Liver (tissue), 3 donors: ENCODE data around the gene EVL.

Experiments used
- HNF4A ChIP-seq, 2 donors: conservative IDR thresholded peaks; 2 replicates each; pipeline ENCODE4 v1.6.1; 2016; ENCODE audit warnings: antibody characterized with exemption in 2 of 2, mild to moderate bottlenecking in 2 of 2
- NR2F2 ChIP-seq: IDR thresholded peaks from 2 replicates; pipeline ENCODE4 v1.6.1; 2016; ENCODE audit warnings: antibody characterized with exemption
- RAD21 ChIP-seq, 2 donors: IDR thresholded peaks; 2 replicates each; pipeline ENCODE4 v1.6.1; 2016; ENCODE audit warnings: antibody characterized with exemption in 2 of 2, mild to moderate bottlenecking in 2 of 2
- SP1 ChIP-seq: IDR thresholded peaks from 2 replicates; pipeline ENCODE4 v1.6.1; 2018; ENCODE audit warnings: antibody characterized with exemption, mild to moderate bottlenecking
- TAF1 ChIP-seq: conservative IDR thresholded peaks from 2 replicates; pipeline ENCODE4 v1.6.1; 2016; ENCODE audit warnings: antibody characterized with exemption, mild to moderate bottlenecking
- YY1 ChIP-seq: IDR thresholded peaks from 2 replicates; pipeline ENCODE4 v1.6.1; 2016; ENCODE audit warnings: antibody characterized with exemption, mild to moderate bottlenecking
- TF ChIP-seq, protein P1 (sequence below): fragments of 150-350 bp; IDR thresholded peaks from 2 replicates; pipeline ENCODE4 v1.5.1; 2017; ENCODE audit warnings: improper control_type of control experiment, low read depth, low read length; ENCODE audit not compliant: missing input control
- TF ChIP-seq, protein P2 (sequence below): IDR thresholded peaks from 2 replicates; pipeline ENCODE4 v1.6.1; 2016; ENCODE audit warnings: antibody characterized with exemption
- TF ChIP-seq, protein P3 (sequence below): IDR thresholded peaks from 2 replicates; pipeline ENCODE4 v1.6.1; 2016; ENCODE audit warnings: antibody characterized with exemption, mild to moderate bottlenecking
- donor health status: healthy.
- donor health status: healthy.

GRCh38 chr14:100192250-100192671, 127.0 kb downstream of the EVL start:
- TF ChIP-seq, protein P1, sequence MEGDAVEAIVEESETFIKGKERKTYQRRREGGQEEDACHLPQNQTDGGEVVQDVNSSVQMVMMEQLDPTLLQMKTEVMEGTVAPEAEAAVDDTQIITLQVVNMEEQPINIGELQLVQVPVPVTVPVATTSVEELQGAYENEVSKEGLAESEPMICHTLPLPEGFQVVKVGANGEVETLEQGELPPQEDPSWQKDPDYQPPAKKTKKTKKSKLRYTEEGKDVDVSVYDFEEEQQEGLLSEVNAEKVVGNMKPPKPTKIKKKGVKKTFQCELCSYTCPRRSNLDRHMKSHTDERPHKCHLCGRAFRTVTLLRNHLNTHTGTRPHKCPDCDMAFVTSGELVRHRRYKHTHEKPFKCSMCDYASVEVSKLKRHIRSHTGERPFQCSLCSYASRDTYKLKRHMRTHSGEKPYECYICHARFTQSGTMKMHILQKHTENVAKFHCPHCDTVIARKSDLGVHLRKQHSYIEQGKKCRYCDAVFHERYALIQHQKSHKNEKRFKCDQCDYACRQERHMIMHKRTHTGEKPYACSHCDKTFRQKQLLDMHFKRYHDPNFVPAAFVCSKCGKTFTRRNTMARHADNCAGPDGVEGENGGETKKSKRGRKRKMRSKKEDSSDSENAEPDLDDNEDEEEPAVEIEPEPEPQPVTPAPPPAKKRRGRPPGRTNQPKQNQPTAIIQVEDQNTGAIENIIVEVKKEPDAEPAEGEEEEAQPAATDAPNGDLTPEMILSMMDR, result no peak
- no peak for TF ChIP-seq TAF1
- TF ChIP-seq RAD21 (IDR thresholded peaks at IDR 0.05), result no peak
- TF ChIP-seq HNF4A (conservative IDR thresholded peaks at IDR 0.05), result no peak
- TF ChIP-seq, protein P2, sequence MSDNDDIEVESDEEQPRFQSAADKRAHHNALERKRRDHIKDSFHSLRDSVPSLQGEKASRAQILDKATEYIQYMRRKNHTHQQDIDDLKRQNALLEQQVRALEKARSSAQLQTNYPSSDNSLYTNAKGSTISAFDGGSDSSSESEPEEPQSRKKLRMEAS, result no peak
- TF ChIP-seq, protein P3, sequence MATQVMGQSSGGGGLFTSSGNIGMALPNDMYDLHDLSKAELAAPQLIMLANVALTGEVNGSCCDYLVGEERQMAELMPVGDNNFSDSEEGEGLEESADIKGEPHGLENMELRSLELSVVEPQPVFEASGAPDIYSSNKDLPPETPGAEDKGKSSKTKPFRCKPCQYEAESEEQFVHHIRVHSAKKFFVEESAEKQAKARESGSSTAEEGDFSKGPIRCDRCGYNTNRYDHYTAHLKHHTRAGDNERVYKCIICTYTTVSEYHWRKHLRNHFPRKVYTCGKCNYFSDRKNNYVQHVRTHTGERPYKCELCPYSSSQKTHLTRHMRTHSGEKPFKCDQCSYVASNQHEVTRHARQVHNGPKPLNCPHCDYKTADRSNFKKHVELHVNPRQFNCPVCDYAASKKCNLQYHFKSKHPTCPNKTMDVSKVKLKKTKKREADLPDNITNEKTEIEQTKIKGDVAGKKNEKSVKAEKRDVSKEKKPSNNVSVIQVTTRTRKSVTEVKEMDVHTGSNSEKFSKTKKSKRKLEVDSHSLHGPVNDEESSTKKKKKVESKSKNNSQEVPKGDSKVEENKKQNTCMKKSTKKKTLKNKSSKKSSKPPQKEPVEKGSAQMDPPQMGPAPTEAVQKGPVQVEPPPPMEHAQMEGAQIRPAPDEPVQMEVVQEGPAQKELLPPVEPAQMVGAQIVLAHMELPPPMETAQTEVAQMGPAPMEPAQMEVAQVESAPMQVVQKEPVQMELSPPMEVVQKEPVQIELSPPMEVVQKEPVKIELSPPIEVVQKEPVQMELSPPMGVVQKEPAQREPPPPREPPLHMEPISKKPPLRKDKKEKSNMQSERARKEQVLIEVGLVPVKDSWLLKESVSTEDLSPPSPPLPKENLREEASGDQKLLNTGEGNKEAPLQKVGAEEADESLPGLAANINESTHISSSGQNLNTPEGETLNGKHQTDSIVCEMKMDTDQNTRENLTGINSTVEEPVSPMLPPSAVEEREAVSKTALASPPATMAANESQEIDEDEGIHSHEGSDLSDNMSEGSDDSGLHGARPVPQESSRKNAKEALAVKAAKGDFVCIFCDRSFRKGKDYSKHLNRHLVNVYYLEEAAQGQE, result no peak
- no peak for TF ChIP-seq NR2F2
- TF ChIP-seq YY1, result no peak
- TF ChIP-seq SP1, result no peak
